WTC11 (cell line): ENCODE measurements around the gene PCDH9. TPM values are rescaled to one million over a fixed set of nuclear protein-coding genes. Genes with fewer than 3 reads are reported as not detected.

Experiments used
- ATAC-seq: fragments of 200-7000 bp; cut with Tn5 transposase; 2 replicates; pipeline ENCODE4 v1.10.0; 2021; ENCODE audit warnings: mild to moderate bottlenecking, moderate library complexity
- CTCF ChIA-PET: fragments of 300-600 bp; sonication (Branson Sonifier 250); formaldehyde crosslinking; loops from one replicate; lab custom pipeline; 2021; ENCODE audit warnings: antibody characterized with exemption; lab: Charles Lee
- POLR2A ChIA-PET: fragments of 350-600 bp; sonication (Branson Sonifier 250); formaldehyde crosslinking; loops from one replicate; lab custom pipeline; 2021; ENCODE audit warnings: antibody characterized with exemption; lab: Charles Lee
- DNase-seq: peaks from one replicate; pipeline ENCODE4 v3.0.0; 2021; ENCODE audit warnings: low spot score
- H3K27ac Mint-ChIP-seq: 2 replicates; pipeline ENCODE4 v1.8.0; 2021; ENCODE audit warnings: mixed read lengths
- H3K27me3 Mint-ChIP-seq: 2 replicates; pipeline ENCODE4 v1.8.0; 2021; ENCODE audit warnings: low read depth, mild to moderate bottlenecking, moderate library complexity, mixed read lengths
- H3K36me3 Mint-ChIP-seq: 2 replicates; pipeline ENCODE4 v1.8.0; 2021; ENCODE audit warnings: mixed read lengths
- H3K4me1 Mint-ChIP-seq: 2 replicates; pipeline ENCODE4 v1.8.0; 2022; ENCODE audit warnings: mixed read lengths
- H3K4me3 Mint-ChIP-seq: 2 replicates; pipeline ENCODE4 v1.8.0; 2021; ENCODE audit warnings: mild to moderate bottlenecking, moderate library complexity, mixed read lengths
- H3K9me3 Mint-ChIP-seq: 2 replicates; pipeline ENCODE4 v1.8.0; 2021; ENCODE audit warnings: mixed read lengths
- E2F5 ChIP-seq: sonication (generic); formaldehyde crosslinking; IDR thresholded peaks from 2 replicates; pipeline ENCODE4 v1.8.1; 2022; ENCODE audit warnings: mild to moderate bottlenecking, moderate library complexity, missing genetic modification reagents
- EMX1 ChIP-seq: fragments of 250-450 bp; sonication (Bioruptor Pico); IDR thresholded peaks from 2 replicates; pipeline ENCODE4 v1.8.0; 2021; ENCODE audit warnings: mild to moderate bottlenecking
- ERG ChIP-seq: fragments of 250-450 bp; sonication (Bioruptor Pico); IDR thresholded peaks from 2 replicates; pipeline ENCODE4 v1.8.0; 2021; ENCODE audit warnings: mild to moderate bottlenecking
- ETV6 ChIP-seq: sonication (generic); formaldehyde crosslinking; IDR thresholded peaks from 2 replicates; pipeline ENCODE4 v1.8.1; 2022; ENCODE audit warnings: mild to moderate bottlenecking, missing genetic modification reagents
- FOXP1 ChIP-seq: sonication (generic); formaldehyde crosslinking; IDR thresholded peaks from 2 replicates; pipeline ENCODE4 v1.8.0; 2022; ENCODE audit warnings: missing genetic modification reagents, mild to moderate bottlenecking, moderate library complexity, borderline replicate concordance
- GRHL2 ChIP-seq: fragments of 250-450 bp; sonication (Bioruptor Pico); IDR thresholded peaks from 2 replicates; pipeline ENCODE4 v1.8.0; 2022; ENCODE audit warnings: mild to moderate bottlenecking, moderate library complexity; ENCODE audit not compliant: insufficient replicate concordance, severe bottlenecking
- GTF2I ChIP-seq: fragments of 250-450 bp; sonication (Bioruptor Pico); conservative IDR thresholded peaks from 2 replicates; pipeline ENCODE4 v1.4.0; 2021; ENCODE audit warnings: mild to moderate bottlenecking
- JAZF1 ChIP-seq: fragments of 250-450 bp; sonication (Bioruptor Pico); IDR thresholded peaks from 2 replicates; pipeline ENCODE4 v1.9.0; 2021; ENCODE audit warnings: moderate library complexity, mild to moderate bottlenecking, inconsistent platforms
- JUN ChIP-seq: sonication (generic); formaldehyde crosslinking; IDR thresholded peaks from 2 replicates; pipeline ENCODE4 v1.8.0; 2023; ENCODE audit warnings: mild to moderate bottlenecking, missing genetic modification reagents
- MAX ChIP-seq: sonication (generic); formaldehyde crosslinking; IDR thresholded peaks from 2 replicates; pipeline ENCODE4 v1.8.0; 2022; ENCODE audit warnings: mild to moderate bottlenecking, missing genetic modification reagents
- NR3C1 ChIP-seq: sonication (generic); formaldehyde crosslinking; conservative IDR thresholded peaks from 2 replicates; pipeline ENCODE4 v1.8.1; 2023; ENCODE audit warnings: low read depth, mild to moderate bottlenecking, missing genetic modification reagents
- SP1 ChIP-seq: sonication (generic); formaldehyde crosslinking; conservative IDR thresholded peaks from 2 replicates; pipeline ENCODE4 v1.8.1; 2022; ENCODE audit warnings: missing genetic modification reagents
- STAT6 ChIP-seq: sonication (generic); formaldehyde crosslinking; conservative IDR thresholded peaks from 2 replicates; pipeline ENCODE4 v1.8.1; 2023; ENCODE audit warnings: mild to moderate bottlenecking, low read depth, missing genetic modification reagents, moderate library complexity
- ZNF219 ChIP-seq: sonication (generic); formaldehyde crosslinking; IDR thresholded peaks from 2 replicates; pipeline ENCODE4 v1.8.0; 2023; ENCODE audit warnings: missing genetic modification reagents, mild to moderate bottlenecking, borderline replicate concordance
- ZNF232 ChIP-seq: sonication (generic); formaldehyde crosslinking; IDR thresholded peaks from 2 replicates; pipeline ENCODE4 v1.8.0; 2022; ENCODE audit warnings: mild to moderate bottlenecking, missing genetic modification reagents
- ZNF425 ChIP-seq: fragments of 250-450 bp; sonication (Bioruptor Pico); conservative IDR thresholded peaks from 2 replicates; pipeline ENCODE4 v1.9.0; 2021; ENCODE audit warnings: mild to moderate bottlenecking
- total RNA-seq: library from RNA; stranded (reverse); gene quantifications from 3 replicates; pipeline ENCODE4 v1.2.3, GENCODE V29; 2021
- TF ChIP-seq, protein P1 (sequence below): sonication (generic); formaldehyde crosslinking; IDR thresholded peaks from 2 replicates; pipeline ENCODE4 v1.8.1; 2023; ENCODE audit warnings: mild to moderate bottlenecking, moderate library complexity, missing genetic modification reagents
- TF ChIP-seq, protein P2 (sequence below): sonication (generic); formaldehyde crosslinking; IDR thresholded peaks from 2 replicates; pipeline ENCODE4 v1.8.0; 2022; ENCODE audit warnings: missing genetic modification reagents

PCDH9 gene
- total RNA-seq, 1 experiment from 2014 or later: 0.48 TPM

DNA sequence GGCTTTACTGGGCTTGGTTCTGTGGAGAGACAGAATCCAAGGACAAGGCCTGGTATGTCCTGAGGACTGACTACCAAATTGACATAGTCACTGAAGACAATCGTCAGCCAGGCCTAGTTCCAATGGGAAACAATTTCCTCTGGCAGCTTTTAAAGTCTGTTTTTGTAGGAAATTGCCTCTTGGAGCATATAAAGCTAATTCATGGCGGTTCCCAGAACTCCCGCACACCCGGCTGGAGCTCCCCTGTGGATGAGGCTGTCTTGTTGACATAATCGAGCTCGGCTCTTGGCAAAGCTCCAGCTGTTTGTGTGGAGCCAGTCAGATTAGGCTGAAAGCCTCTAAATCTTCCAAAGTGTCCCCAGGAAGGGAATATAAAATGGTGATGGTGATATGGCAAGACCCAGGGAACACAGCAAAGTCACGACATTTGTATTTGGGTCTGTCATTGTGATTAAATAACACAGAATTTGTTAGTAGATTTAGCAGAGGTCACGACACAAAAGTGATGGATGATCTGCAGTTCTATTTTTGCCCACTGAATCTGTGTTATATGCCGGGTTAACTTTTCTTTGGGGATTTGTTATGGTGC lies 395.0 kb downstream of the PCDH9 start:
- Mint-ChIP-seq H3K9me3 (no peaks in the 10 kb centered on the region), H3K27ac (no peak overlapping the region), H3K4me1 (peaks cover 13% of the 10 kb centered on the region), H3K27me3 (no peaks in the 10 kb centered on the region), H3K36me3 (no peaks in the 10 kb centered on the region), H3K4me3 (no peak overlapping the region)
- DNase-seq (peak; percentile 11), ATAC-seq (peak; percentile 75)
- ChIA-PET POLR2A (no interaction called here), CTCF (interaction anchor here (1.0 kb wide), 1 partner anchor 159 kb away, joined by 5 read pairs; no protein-coding TSS in a partner anchor)
- TF ChIP-seq E2F5 (no peak), ZNF219 (CRISPR knock-in tag) (no peak), FOXP1 (no peak), EMX1 (CRISPR knock-in tag) (no peak), NR3C1 (CRISPR knock-in tag) (no peak), MAX (no peak), GRHL2 (CRISPR knock-in tag) (no peak), JUN (CRISPR knock-in tag) (no peak), ZNF232 (CRISPR knock-in tag) (no peak), ETV6 (CRISPR knock-in tag) (no peak), JAZF1 (no peak)
- TF ChIP-seq, protein P1, sequence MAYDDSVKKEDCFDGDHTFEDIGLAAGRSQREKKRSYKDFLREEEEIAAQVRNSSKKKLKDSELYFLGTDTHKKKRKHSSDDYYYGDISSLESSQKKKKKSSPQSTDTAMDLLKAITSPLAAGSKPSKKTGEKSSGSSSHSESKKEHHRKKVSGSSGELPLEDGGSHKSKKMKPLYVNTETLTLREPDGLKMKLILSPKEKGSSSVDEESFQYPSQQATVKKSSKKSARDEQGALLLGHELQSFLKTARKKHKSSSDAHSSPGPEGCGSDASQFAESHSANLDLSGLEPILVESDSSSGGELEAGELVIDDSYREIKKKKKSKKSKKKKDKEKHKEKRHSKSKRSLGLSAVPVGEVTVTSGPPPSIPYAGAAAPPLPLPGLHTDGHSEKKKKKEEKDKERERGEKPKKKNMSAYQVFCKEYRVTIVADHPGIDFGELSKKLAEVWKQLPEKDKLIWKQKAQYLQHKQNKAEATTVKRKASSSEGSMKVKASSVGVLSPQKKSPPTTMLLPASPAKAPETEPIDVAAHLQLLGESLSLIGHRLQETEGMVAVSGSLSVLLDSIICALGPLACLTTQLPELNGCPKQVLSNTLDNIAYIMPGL (CRISPR knock-in tag): no peak
- TF ChIP-seq, protein P2, sequence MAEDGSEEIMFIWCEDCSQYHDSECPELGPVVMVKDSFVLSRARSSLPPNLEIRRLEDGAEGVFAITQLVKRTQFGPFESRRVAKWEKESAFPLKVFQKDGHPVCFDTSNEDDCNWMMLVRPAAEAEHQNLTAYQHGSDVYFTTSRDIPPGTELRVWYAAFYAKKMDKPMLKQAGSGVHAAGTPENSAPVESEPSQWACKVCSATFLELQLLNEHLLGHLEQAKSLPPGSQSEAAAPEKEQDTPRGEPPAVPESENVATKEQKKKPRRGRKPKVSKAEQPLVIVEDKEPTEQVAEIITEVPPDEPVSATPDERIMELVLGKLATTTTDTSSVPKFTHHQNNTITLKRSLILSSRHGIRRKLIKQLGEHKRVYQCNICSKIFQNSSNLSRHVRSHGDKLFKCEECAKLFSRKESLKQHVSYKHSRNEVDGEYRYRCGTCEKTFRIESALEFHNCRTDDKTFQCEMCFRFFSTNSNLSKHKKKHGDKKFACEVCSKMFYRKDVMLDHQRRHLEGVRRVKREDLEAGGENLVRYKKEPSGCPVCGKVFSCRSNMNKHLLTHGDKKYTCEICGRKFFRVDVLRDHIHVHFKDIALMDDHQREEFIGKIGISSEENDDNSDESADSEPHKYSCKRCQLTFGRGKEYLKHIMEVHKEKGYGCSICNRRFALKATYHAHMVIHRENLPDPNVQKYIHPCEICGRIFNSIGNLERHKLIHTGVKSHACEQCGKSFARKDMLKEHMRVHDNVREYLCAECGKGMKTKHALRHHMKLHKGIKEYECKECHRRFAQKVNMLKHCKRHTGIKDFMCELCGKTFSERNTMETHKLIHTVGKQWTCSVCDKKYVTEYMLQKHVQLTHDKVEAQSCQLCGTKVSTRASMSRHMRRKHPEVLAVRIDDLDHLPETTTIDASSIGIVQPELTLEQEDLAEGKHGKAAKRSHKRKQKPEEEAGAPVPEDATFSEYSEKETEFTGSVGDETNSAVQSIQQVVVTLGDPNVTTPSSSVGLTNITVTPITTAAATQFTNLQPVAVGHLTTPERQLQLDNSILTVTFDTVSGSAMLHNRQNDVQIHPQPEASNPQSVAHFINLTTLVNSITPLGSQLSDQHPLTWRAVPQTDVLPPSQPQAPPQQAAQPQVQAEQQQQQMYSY (CRISPR knock-in tag): no peak

DNA sequence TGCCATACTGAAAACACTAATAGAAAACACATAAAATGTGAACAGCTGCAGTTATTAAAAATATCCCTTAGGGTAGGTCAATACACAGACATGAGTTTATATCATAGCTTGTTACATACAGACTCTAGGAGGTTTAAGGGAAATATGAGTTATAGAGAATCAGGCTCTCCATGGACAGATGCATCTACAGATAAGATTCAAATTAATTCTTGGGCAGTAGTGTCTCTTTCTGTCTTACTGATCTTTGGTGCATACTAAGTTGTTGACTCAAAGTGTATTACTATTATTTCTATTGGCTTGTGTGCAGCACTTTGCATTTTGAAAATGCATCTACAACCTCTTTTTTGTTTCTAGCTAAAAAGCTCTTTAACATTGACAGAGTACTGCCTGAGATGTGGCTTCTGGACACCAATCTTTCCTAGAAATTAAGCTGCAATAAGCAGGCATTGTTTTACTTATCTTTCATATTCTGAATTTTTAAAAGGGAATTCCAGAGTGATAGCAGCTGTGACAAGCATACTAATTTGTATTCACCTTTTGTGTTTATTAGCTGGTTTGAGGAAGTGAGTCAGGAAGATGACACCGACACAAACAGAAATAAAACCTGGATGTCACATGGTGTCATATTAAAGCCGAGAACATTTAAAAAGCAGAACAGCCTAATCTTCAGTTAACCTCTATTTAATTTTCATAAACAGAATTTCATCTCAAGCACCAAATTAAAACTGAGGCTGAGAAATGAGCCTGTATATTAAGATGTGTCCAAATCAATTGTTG lies 399.0 kb downstream of the PCDH9 start:
- no peaks in the 10 kb centered on the region for H3K36me3 Mint-ChIP-seq
- no peak overlapping the region for H3K4me3 Mint-ChIP-seq
- no peaks in the 10 kb centered on the region for H3K27me3 Mint-ChIP-seq
- H3K9me3 Mint-ChIP-seq: no peaks in the 10 kb centered on the region
- no peak overlapping the region for H3K27ac Mint-ChIP-seq
- POLR2A ChIA-PET: no interaction called here
- DNase-seq (no peak), ATAC-seq (no peak)
- peaks cover 7% of the 10 kb centered on the region for H3K4me1 Mint-ChIP-seq
- CTCF ChIA-PET: no interaction called here
- TF ChIP-seq ERG (no peak), JUN (CRISPR knock-in tag) (no peak), ZNF425 (CRISPR knock-in tag) (no peak), STAT6 (CRISPR knock-in tag) (no peak), GTF2I (no peak), SP1 (CRISPR knock-in tag) (no peak), FOXP1 (no peak)
